ENCODE data around the gene RNU5B-1.

GRCh38 chr15:65264863-65265430 is 39.5 kb upstream of the RNU5B-1 start:
- TF ChIP-seq, protein P1, sequence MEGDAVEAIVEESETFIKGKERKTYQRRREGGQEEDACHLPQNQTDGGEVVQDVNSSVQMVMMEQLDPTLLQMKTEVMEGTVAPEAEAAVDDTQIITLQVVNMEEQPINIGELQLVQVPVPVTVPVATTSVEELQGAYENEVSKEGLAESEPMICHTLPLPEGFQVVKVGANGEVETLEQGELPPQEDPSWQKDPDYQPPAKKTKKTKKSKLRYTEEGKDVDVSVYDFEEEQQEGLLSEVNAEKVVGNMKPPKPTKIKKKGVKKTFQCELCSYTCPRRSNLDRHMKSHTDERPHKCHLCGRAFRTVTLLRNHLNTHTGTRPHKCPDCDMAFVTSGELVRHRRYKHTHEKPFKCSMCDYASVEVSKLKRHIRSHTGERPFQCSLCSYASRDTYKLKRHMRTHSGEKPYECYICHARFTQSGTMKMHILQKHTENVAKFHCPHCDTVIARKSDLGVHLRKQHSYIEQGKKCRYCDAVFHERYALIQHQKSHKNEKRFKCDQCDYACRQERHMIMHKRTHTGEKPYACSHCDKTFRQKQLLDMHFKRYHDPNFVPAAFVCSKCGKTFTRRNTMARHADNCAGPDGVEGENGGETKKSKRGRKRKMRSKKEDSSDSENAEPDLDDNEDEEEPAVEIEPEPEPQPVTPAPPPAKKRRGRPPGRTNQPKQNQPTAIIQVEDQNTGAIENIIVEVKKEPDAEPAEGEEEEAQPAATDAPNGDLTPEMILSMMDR (IDR thresholded peaks at IDR 0.05), result no peak
- TF ChIP-seq POLR2A (IDR thresholded peaks at IDR 0.05), result no peak

All from thyroid gland (tissue), 4 donors.